Endothelial cell of umbilical vein (primary cell): ENCODE results near the gene UPK3BL1.
"Not testable (repeated sequence)": the region's sequence is repeated elsewhere in the genome, so short reads cannot be mapped to it uniquely, and the experiment has no call there.

Source experiments
- CTCF ChIP-seq, 2 donors: IDR thresholded peaks; 1 replicate in 1 of 2; 2 replicates in 1 of 2; pipeline ENCODE4 v1.5.1; 2011; ENCODE audit warnings: low read length in 2 of 2, mild to moderate bottlenecking in 2 of 2, moderate library complexity in 2 of 2, control low read depth in 1 of 2, inconsistent platforms in 1 of 2, low read depth in 1 of 2; ENCODE audit not compliant: insufficient read depth in 1 of 2; ENCODE audit errors: extremely low read depth in 1 of 2
- EZH2 ChIP-seq: IDR thresholded peaks from 2 replicates; pipeline ENCODE4 v1.6.1; 2012; ENCODE audit warnings: borderline replicate concordance, low read depth, mild to moderate bottlenecking, moderate library complexity, low read length, inconsistent platforms; ENCODE audit not compliant: severe bottlenecking
- FOS ChIP-seq: IDR thresholded peaks from 2 replicates; pipeline ENCODE4 v1.6.1; 2011; ENCODE audit warnings: mild to moderate bottlenecking, low read length, moderate library complexity, borderline replicate concordance; ENCODE audit not compliant: insufficient read depth
- MAX ChIP-seq: IDR thresholded peaks from 2 replicates; pipeline ENCODE4 v1.6.1; 2011; ENCODE audit not compliant: insufficient read depth, insufficient read length
- MYC ChIP-seq: IDR thresholded peaks from one replicate; pipeline ENCODE4 v1.6.1; 2011; ENCODE audit warnings: mild to moderate bottlenecking, low read depth, low read length
- POLR2A ChIP-seq: IDR thresholded peaks from 2 replicates; pipeline ENCODE4 v1.6.1; 2012; ENCODE audit warnings: low read depth, mild to moderate bottlenecking, control low read depth, low read length
- POLR2AphosphoS5 ChIP-seq: IDR thresholded peaks from 2 replicates; pipeline ENCODE4 v1.6.1; 2012; ENCODE audit warnings: low read depth, mild to moderate bottlenecking, control low read depth, low read length, moderate library complexity; ENCODE audit not compliant: insufficient read depth

DNA sequence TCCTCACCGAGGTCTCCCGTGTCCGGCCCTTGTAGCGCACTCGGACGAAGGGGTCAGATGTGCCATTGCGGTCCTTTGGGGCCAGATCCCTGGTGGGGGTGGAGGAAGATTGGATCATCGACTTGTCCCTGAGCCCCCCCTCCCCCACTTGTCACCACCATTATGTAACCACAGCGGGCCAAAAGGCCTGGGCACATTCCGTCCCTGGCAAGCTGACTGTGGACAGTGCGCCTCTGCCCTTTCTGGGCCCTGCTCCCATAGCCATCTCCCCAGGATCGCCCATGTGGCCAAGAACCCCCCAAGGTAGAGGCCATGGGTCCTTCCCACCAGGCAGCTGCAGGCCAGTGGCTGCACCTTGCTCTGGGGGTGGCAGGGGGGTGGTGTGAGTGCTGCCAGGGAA is 40.3 kb downstream of the UPK3BL1 start:
- not testable (repeated sequence) for TF ChIP-seq CTCF (IDR thresholded peaks at IDR 0.05; ENCODE audit: extremely low read depth in 1 of 2, insufficient read depth in 1 of 2, low read depth in 1 of 2, low read length in 2 of 2); POLR2A; POLR2AphosphoS5; EZH2; MYC; FOS; MAX
